Measurements from ENCODE around the gene LIPC. TPM values are rescaled to one million over a fixed set of nuclear protein-coding genes. Genes with fewer than 3 reads are reported as not detected.

The LIPC gene
- total RNA-seq, 1 experiment from 2014 or later, result 1.2 TPM

GRCh38 chr15:58490086-58490887, 58.5 kb downstream of the LIPC start:
- no peak overlapping the region; the same call in 1 of the 2 replicates for H3K27ac ChIP-seq
- H3K36me3 ChIP-seq, result no peaks in the 10 kb centered on the region

GRCh38 chr15:58490888-58491473, 59.2 kb downstream of the LIPC start:
- peak overlapping the region; percentile 88 for H3K27ac ChIP-seq
- H3K27me3 ChIP-seq, result no peaks in the 10 kb centered on the region
- no peak overlapping the region for H3K4me3 ChIP-seq
- H3K9me3 ChIP-seq (replicated peaks), result peaks cover 2% of the 10 kb centered on the region; the same call in 1 of the 2 replicates
- peaks cover 33% of the 10 kb centered on the region for H3K4me1 ChIP-seq
- H3K36me3 ChIP-seq, result no peaks in the 10 kb centered on the region
- DNase-seq, result no peak

More at GRCh38 chr15:58490086-58490887, 58.5 kb downstream of the LIPC start:
- Histone ChIP-seq H3K27me3 (no peaks in the 10 kb centered on the region), H3K4me3 (no peak overlapping the region), H3K9me3 (replicated peaks) (peaks cover 2% of the 10 kb centered on the region; the same call in 1 of the 2 replicates), H3K4me1 (peaks cover 26% of the 10 kb centered on the region)
- no peak for DNase-seq

GRCh38 chr15:58491499-58492202, 59.9 kb downstream of the LIPC start:
- Histone ChIP-seq H3K4me3 (no peak overlapping the region), H3K9me3 (replicated peaks) (peaks cover 2% of the 10 kb centered on the region; the same call in 1 of the 2 replicates), H3K4me1 (peaks cover 35% of the 10 kb centered on the region), H3K27ac (peak overlapping the region; percentile 88), H3K36me3 (no peaks in the 10 kb centered on the region), H3K27me3 (no peaks in the 10 kb centered on the region)
- DNase-seq, result peak in 1 of 2 experiments; percentile 55

- Histone ChIP-seq H3K4me1 (peaks cover 35% of the 10 kb centered on the region), H3K4me3 (no peak overlapping the region), H3K27ac (peak overlapping the region; percentile 88), H3K27me3 (no peaks in the 10 kb centered on the region), H3K36me3 (no peaks in the 10 kb centered on the region), H3K9me3 (replicated peaks) (peaks cover 2% of the 10 kb centered on the region; the same call in 1 of the 2 replicates)
- DNase-seq, result peak; percentile 92 to 96
Measured at GRCh38 chr15:58492661-58493397, 61.0 kb downstream of the LIPC start.

GRCh38 chr15:58494567-58494966, 62.8 kb downstream of the LIPC start:
- H3K27me3 ChIP-seq, result no peaks in the 10 kb centered on the region
- H3K36me3 ChIP-seq, result no peaks in the 10 kb centered on the region
- peaks cover 35% of the 10 kb centered on the region for H3K4me1 ChIP-seq
- no peak overlapping the region for H3K4me3 ChIP-seq
- DNase-seq, result no peak
- H3K27ac ChIP-seq, result no peak overlapping the region
- H3K9me3 ChIP-seq (replicated peaks), result peaks cover 2% of the 10 kb centered on the region; the same call in 1 of the 2 replicates

- Histone ChIP-seq H3K27me3 (no peaks in the 10 kb centered on the region), H3K4me3 (no peak overlapping the region), H3K27ac (no peak overlapping the region), H3K36me3 (no peaks in the 10 kb centered on the region), H3K4me1 (peaks cover 35% of the 10 kb centered on the region), H3K9me3 (replicated peaks) (0 out of 2 replicates have a peak, but pooled peaks cover 2% of the 10 kb centered on the region)
- DNase-seq, result no peak
Measured at GRCh38 chr15:58495891-58496408, 64.2 kb downstream of the LIPC start.

GRCh38 chr15:58497046-58497785, 65.4 kb downstream of the LIPC start:
- Histone ChIP-seq H3K36me3 (no peaks in the 10 kb centered on the region), H3K27ac (no peak overlapping the region), H3K27me3 (no peaks in the 10 kb centered on the region), H3K4me1 (peaks cover 24% of the 10 kb centered on the region), H3K9me3 (replicated peaks) (0 out of 2 replicates have a peak, but pooled peaks cover 2% of the 10 kb centered on the region), H3K4me3 (no peak overlapping the region)
- DNase-seq, result no peak

GRCh38 chr15:58498821-58499580, 67.2 kb downstream of the LIPC start:
- H3K36me3 ChIP-seq, result no peaks in the 10 kb centered on the region
- no peak overlapping the region for H3K27ac ChIP-seq
- H3K27me3 ChIP-seq, result no peaks in the 10 kb centered on the region
- 0 out of 2 replicates have a peak, but pooled peaks cover 2% of the 10 kb centered on the region for H3K9me3 ChIP-seq (replicated peaks)
- H3K4me1 ChIP-seq, result peaks cover 12% of the 10 kb centered on the region
- DNase-seq, result no peak
- H3K4me3 ChIP-seq, result no peak overlapping the region

- H3K4me3 ChIP-seq, result no peak overlapping the region
- no peaks in the 10 kb centered on the region for H3K9me3 ChIP-seq (replicated peaks)
- H3K27me3 ChIP-seq, result no peaks in the 10 kb centered on the region
- DNase-seq, result no peak
- no peaks in the 10 kb centered on the region for H3K36me3 ChIP-seq
- no peak overlapping the region for H3K27ac ChIP-seq
- peaks cover 2% of the 10 kb centered on the region; the same call in 1 of the 2 replicates for H3K4me1 ChIP-seq
Measured at GRCh38 chr15:58501006-58501405, 69.2 kb downstream of the LIPC start.

GRCh38 chr15:58501636-58502188, 69.9 kb downstream of the LIPC start:
- Histone ChIP-seq H3K36me3 (no peaks in the 10 kb centered on the region), H3K4me3 (no peak overlapping the region), H3K9me3 (replicated peaks) (no peaks in the 10 kb centered on the region), H3K4me1 (no peaks in the 10 kb centered on the region; the same call in 1 of the 2 replicates), H3K27ac (no peak overlapping the region), H3K27me3 (no peaks in the 10 kb centered on the region)
- no peak for DNase-seq

- Histone ChIP-seq H3K9me3 (replicated peaks) (0 out of 2 replicates have a peak, but pooled peaks cover 7% of the 10 kb centered on the region), H3K27ac (no peak overlapping the region), H3K36me3 (no peaks in the 10 kb centered on the region), H3K4me1 (no peaks in the 10 kb centered on the region; the same call in 1 of the 2 replicates), H3K27me3 (no peaks in the 10 kb centered on the region), H3K4me3 (no peak overlapping the region)
- no peak for DNase-seq
Measured at GRCh38 chr15:58503139-58504027, 71.6 kb downstream of the LIPC start.

GRCh38 chr15:58504674-58505234, 73.0 kb downstream of the LIPC start:
- Histone ChIP-seq H3K27ac (no peak overlapping the region), H3K4me1 (peaks cover 9% of the 10 kb centered on the region), H3K27me3 (no peaks in the 10 kb centered on the region), H3K4me3 (no peak overlapping the region), H3K9me3 (replicated peaks) (0 out of 2 replicates have a peak, but pooled peaks cover 7% of the 10 kb centered on the region), H3K36me3 (no peaks in the 10 kb centered on the region)
- DNase-seq, result no peak

Data from SJCRH30 (cell line).